HG02884 (cell line): ENCODE results near the gene ZBTB17.
"Not testable (repeated sequence)": the region's sequence is repeated elsewhere in the genome, so short reads cannot be mapped to it uniquely, and the experiment has no call there.

Experiments
- ATAC-seq: cut with Tn5 transposase; IDR thresholded peaks from one replicate; pipeline ENCODE4 v1.9.1; 2021; ENCODE audit warnings: mild to moderate bottlenecking, moderate library complexity; ENCODE audit not compliant: unreplicated experiment

Gene ZBTB17

DNA sequence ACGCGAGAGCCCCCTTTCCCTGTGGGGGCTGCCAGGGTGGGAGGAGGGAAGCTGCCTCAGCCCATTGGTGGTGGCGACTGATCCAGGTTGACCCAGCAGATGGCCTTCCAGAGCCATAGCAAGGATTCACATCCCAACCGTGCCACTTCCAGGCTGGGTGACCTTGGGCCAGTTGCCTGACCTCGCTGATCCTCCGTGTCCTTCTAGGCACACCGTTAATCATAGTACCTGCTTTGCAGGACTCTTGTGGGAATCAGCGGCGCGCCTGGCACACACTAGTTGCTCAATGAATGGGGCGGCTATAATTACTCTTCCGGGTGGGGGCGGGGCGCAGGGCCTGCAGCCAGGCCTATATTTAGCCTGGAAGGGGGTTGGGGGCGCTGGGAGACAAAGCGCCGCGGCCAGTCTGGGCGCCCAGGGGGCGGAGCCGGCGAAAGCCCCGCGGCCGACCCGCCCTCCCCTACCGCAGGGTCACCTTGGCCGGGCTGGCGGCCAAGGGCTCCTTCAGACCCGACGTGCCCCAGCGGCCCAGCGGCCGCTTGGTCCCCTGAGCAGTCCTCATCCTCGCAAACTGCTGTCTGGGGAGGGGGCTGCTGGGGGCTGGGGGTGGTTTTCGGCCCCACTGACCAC is 36.8 kb upstream of the ZBTB17 start:
- no peak for ATAC-seq

GRCh38 chr1:16011936-16012589 is 36.2 kb upstream of the ZBTB17 start:
- ATAC-seq = no peak

GRCh38 chr1:16010837-16011236 is 34.9 kb upstream of the ZBTB17 start:
- ATAC-seq = no peak

DNA sequence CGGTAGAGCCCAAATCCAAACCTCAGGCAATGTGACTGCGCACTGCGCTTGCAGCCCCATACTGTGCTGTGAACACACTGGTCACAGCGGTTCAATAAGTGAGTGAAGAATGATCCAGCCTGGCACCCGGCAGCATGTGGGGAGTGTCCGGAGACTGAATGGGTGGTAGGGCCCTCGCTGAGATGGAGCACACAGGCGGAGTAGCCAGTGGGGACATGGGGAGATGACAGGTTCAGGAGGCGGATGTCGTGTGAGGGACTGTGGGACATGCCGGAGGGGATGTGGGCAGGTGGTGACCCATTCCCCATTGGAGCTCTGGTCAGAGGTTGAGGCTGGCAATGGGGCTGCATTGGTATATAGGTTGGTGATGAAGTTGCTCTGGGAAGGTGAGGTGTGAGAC is 33.8 kb upstream of the ZBTB17 start:
- ATAC-seq = no peak

GRCh38 chr1:16009030-16009460 is 33.1 kb upstream of the ZBTB17 start:
- no peak for ATAC-seq

DNA sequence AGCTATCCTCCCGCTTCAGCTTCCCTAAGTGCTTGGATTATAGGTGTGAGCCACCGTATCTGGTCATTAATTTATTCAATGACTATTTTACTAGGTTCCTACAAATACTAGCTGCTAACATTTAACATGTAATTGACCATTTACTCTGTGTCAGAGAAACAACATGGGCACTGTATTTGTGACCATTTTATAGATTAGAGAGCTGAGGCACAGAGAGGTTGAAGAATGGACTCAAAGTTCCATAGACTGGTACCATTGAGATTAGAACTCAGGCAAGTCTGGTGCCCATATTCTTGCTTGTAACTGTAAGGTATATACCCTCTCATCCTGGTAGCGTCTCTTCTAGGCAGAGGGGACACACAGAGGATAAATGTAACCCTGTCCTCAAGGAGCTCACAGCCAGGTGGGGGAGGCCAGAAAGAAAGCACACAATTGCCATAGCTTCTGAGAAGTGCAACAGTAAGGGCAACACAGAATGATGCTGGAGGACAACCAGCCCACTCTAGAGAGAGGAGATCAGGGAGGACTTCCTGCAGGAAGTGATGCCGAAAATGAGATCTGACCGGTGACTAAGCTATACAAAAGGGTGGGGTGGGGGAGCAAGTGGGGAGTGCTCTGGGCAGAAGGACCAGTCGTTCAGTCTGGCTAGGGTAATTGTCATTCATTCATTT is 31.9 kb upstream of the ZBTB17 start:
- no peak for ATAC-seq

DNA sequence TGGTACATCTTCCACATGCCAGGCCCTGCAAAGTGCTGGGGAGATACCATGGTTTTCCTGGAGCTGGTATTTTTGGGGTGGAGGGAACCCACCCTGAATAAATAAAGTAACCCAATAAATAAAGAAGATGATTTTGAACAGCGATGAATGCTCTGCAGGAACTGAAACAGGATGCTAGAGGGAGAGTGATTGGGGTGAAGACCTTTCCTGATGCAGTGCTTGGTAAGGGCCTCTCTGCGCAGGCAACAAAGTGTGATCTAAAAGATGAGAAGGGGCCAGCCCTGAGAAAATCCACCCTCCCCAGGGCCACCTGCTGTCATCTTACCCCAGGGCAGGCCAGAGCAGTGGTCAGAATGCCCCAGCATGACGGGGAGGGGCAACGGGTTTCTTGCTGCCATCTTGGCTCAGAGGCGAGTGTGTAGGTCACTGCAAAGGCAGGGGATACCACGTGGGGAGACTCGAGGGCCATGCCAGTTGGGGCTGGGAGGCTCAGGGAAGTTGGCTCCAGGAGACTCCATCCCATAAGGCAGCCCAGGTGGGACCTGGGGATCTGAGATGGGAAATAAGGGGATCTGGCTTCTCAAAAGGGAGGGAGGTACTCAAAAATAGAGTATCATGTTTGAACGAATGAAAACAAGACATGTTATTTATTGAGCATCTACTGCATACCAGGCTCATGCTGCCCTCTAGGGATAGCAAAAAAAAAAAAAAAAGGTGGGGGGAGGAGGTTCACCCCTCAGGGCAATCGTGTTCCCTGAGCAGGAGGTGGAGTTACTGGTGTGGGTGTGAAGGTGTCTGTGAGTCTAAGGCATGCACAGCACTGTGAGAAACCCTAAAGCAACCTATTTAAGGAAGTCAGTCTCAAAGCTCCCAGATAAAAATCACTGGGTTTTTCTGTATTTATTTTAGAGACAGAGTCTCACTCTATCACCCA is 30.9 kb upstream of the ZBTB17 start:
- no peak for ATAC-seq

GRCh38 chr1:16006010-16006409 is 30.1 kb upstream of the ZBTB17 start:
- ATAC-seq = no peak

DNA sequence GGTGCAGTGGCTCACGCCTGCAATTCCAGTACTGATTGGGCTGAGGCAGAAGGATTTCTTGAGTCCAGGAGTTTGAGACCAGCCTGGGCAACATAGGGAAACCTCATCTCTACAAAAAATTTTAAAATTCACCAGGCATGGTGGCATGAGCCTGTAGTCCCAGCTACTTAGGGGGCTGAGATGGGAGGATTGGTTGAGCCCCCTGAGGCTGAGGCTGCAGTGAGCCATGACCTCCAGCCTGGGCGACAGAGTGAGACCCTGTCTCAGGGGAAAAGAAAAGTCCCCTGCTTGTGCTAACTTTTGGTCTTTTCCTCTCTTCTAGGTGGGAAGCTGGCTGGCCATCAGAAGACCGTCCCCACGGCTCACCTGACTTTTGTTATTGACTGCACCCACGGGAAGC is 29.7 kb upstream of the ZBTB17 start:
- ATAC-seq = no peak

DNA sequence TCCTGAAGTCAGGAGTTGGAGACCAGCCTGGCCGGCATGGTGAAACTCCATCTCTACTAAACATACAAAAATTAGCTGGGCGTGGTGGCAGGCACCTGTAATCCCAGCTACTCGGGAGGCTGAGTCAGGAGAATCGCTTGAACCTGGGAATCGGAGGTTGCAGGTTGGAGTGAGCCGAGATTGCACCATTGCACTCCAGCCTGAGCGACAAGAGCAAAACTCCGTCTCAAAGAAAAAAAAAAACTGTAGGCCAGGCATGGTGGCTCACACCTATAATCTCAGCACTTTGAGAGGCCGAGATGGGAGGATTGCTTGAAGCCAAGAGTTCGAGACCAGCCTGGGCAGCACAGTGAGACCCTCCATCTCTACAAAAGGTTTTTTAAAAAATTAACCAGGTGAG is 25.4 kb upstream of the ZBTB17 start:
- ATAC-seq = not testable (repeated sequence)

DNA sequence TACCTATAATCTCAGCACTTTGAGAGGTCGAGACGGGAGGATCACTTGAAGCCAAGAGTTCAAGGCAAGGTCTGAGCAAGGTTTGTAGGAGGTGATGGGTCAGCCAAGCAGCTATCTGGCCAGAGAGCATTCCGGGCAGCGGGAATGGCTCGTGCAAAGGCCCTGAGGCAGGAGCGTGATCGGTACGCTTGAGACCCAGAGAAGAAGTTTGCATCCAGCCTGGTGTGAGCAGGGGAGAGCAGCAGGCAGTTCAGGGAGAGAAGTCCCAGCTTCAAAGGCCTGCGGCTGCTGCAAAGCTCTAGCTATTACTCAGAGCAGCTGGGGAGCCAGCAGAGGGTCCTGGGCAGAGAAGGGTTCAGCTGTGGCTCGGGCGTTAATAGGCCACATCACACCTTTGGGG is 23.0 kb upstream of the ZBTB17 start:
- ATAC-seq = no peak

GRCh38 chr1:15997637-15998280 is 21.9 kb upstream of the ZBTB17 start:
- no peak for ATAC-seq

DNA sequence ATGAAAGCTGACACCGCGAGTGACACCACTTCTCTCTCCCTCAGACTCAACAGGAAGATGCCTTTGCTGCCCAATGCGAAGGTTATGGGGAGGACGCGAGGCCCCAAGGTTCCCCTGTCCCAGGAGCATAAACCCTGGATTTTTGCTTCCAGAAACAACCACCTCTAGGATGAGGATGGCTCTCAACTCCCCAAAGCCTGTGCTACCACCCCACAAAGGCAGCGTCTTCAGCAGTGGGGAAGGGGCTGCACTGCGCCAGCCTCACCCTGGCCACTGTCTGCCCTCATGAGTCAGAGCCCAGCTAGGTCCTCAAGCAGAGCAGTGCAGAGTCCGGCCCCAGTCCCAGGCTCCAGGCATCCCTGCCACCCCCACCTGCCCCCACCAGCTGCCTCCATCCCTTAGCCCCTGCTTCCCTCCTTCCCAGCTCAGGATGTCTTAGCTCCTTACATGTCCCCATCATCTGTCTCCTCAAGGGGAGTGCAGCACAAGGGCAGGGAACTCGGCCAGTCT is 21.2 kb upstream of the ZBTB17 start:
- no peak for ATAC-seq

DNA sequence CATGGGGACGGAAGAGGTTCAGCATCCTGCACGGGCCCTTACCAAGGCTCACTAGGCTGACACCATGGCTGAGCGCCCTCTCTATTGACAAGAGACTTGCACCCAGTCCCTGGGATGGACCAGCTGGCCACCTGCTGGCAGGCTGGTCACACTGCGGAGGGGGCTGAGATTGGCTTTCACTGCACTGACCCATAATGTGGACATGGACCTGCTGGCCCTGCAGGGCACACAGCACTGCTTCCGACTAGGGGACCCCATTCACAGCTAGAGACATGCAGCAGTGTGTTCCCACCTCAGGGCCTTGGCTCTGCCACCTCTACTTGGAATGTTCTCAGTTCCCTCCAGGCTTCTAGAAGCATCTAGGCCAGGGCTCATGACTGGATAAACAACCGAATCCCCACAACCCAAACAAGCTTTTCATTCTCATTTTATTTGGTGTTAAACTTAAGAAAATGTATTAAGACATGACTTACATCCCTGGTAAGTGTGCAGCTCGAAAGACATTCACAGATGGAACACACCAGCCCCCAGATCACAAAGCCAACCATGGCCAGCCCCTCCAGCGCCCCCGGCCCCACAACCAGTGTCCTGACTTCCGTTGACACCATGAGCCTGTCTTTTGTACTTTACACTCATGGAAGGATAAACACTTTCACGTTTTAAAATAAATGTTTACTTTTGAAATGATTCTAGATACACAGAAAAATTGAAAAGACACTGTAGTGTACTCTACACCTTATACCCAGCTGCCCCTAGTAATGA is 18.9 kb upstream of the ZBTB17 start:
- no peak for ATAC-seq

- no peak for ATAC-seq
Observed at GRCh38 chr1:15994081-15994480, 18.2 kb upstream of the ZBTB17 start.

- no peak for ATAC-seq
Observed at GRCh38 chr1:15993666-15994065, 17.8 kb upstream of the ZBTB17 start.

DNA sequence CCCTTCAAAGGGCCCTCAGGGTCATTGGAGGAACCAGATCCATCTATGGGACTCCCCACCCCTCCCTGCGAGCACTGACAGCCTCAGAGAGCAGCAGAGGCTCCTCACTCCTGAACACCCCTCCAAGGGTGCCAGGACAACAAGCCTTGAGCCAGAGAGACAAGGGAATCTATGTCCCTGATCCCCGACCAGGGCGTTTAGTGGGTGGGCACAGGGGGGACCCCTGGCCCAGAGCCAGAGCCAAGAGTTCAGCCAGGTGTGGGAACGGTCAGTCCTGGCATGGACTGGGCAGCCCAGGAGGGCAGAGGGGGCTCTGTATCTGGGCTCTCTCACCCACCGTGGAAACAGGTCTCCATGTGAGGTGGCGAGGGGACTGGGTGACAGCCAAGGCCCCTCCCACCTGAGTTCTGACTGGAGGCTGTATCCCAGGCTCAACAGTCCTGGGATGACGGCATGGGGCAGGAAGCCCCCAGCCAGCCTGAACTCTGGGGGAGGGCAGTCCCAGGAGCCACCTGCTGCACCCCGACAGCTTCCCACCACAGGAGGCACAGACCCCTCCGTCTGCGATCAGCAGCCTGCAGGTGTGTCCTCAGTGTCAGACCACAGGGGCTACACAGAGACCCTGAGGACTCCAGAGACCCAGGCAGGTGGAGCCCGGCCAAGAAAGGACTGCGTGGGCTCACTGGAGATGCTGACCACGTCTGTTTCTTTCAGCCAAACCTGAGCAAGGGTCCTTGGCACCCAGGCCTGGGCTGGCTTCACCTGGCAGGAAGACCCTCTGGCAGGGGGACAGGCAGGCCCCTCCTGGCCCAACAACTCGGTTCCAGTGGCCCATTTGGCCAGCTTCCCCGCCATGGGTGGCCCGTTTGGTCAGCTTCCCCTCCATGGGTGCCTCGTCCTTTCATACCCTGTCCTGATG is 16.9 kb upstream of the ZBTB17 start:
- no peak for ATAC-seq

DNA sequence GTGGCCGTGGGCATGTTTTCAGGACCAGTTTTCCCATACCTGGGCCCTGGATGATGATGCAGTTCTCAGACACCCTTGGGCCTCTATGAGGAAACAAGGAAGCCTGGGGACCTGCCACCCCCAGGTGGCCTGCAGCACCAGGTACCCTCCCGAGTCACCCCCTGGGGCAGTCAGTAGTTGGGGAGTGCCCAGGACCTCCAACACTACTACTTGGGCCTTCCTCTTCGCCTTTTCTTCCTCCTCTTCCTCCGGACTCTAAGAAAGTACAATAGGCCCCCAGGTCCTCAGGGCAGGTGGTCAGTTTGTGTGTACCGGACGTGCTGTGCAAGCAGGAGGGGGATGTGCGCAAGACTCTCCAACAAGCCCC is 16.3 kb upstream of the ZBTB17 start:
- ATAC-seq = no peak
